NCI-H345 treated with DMSO at 0.1 percent for 48 hours (cell line): ENCODE measurements around the gene DDRGK1.
A peak's percentile ranks its signal among the peaks of the same experiment; 100 is the strongest.

ENCODE experiments used
- DNase-seq: peaks from one replicate; lab custom pipeline; 2025; ENCODE audit not compliant: unreplicated experiment; lab: John Stamatoyannopoulos, UW

Gene DDRGK1

DNA sequence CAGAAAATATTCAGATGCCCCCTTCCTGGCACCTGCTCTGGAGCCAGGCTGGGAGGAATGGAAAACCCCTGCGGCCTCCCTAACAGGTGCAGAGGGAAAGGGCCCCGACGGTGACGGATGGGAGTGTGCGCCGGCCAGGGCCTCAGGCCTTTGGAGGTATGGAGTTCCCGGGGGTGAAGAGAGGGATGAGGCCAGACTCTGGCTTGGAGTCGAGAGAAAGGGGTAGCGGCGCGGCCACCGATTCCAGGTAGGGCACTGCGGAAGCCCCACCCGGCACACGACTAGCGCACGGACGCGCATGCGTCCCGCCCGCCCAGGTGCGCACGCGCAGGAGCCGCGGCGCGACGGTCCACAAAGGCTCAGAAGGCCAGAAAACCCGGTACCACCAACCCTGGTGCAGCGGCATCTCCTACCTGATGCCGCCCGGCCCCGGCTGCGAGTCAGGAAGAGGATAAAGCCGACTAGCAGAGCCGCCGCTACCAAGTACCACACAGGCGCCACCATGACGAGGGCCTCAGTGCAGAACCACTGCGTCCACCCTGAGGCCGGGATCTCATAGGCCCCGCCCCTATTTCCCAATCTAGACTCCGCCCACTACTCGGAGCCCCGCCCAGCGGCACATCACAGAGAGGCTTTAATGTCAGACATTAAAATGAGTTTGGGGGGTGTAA is at the start of gene DDRGK1:
Gene DDRGK1, minus strand, starts transcription at position 559 of the 671 bp plus-strand sequence. Its CDS starts 55 bp downstream, at position 504.
- peak; percentile 94 for DNase-seq

DNA sequence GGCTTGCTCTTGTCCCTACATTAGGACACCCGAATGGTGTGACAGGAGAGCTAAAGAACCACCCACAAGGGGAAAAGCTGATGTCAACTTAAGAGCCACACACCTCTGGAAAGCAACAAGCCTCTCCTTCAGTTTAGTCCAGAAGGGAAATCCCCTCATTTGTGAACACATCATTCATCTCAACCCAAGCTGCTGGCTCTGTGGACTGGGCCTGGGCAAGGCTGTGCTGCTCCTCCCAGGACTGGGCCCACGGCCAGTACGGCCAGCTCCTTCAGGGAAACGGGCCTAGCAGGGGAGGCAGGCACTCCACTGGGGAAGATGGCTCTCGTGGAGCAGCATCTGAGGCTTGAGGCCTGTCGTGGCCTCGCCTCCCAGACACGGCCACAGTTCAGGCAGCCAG is 47.3 kb upstream of the DDRGK1 start:
- DNase-seq, result no peak

DNA sequence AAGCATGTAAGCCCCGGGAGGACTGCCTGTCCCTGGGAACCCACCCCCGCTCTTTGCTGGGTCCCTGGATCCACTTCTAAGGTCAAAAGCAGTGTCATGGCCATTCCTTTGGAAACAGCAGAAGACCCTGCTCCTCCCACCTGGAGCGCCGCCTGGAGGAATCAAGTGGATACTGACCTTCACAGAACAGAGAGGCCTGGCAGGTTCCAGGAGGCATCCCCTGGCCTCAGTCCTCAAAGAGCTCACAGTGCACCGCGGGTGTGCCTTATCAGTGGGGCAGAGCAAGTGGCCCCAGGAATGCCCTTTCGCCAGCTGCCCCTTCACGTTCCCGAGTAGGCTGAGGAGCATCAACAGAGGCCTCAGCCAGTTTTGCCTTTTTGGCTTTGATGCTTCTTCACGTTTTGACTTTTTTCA is 45.6 kb upstream of the DDRGK1 start:
- no peak for DNase-seq

GRCh38 chr20:3248993-3249347 is 44.5 kb upstream of the DDRGK1 start:
- no peak for DNase-seq

- DNase-seq, result no peak
Measured at GRCh38 chr20:3248167-3248992, 43.9 kb upstream of the DDRGK1 start.

GRCh38 chr20:3247638-3248037 is 43.2 kb upstream of the DDRGK1 start:
- DNase-seq, result no peak

DNA sequence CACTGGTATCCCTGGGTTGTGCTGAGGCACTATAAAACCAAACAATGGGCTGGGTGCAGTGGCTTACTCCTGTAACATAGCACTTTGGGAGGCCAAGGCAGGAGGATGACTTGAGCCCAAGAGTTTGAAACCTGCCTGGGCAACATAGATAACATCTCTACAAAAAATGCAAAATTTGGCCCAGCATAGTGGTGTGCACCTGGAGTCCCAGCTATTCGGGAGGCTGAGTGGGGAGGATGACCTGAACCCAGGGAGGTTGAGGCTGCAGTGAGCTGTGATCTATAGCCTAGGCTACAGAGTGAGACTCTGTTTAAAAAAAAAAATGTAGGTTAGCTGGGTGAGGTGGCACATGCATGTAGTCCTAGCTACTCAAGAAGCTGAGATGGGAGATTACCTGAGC is 42.2 kb upstream of the DDRGK1 start:
- DNase-seq, result no peak

- DNase-seq, result no peak
Measured at GRCh38 chr20:3245711-3246110, 41.2 kb upstream of the DDRGK1 start.

- no peak for DNase-seq
Measured at GRCh38 chr20:3245156-3245555, 40.7 kb upstream of the DDRGK1 start.

DNA sequence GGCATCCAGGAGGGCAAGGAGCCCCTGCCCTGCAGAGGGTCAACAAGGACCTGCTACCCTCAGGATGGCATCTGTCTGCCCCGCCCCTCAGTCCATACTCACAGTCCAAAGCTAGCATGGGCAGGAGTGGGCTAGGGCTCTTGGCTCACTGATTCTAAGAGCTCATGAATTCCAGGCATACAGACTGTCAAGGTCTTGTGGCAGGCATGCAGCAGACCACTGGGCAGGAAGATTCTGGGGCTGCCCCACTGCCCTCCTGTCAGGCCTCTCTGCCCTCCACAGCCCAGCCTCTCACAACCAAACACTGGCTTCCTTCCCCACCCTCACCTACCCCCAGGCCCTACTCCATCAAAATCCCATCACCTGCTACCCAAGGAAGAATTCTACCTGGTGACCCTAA is 40.1 kb upstream of the DDRGK1 start:
- DNase-seq, result no peak

- DNase-seq, result no peak
Measured at GRCh38 chr20:3243718-3244358, 39.4 kb upstream of the DDRGK1 start.

DNA sequence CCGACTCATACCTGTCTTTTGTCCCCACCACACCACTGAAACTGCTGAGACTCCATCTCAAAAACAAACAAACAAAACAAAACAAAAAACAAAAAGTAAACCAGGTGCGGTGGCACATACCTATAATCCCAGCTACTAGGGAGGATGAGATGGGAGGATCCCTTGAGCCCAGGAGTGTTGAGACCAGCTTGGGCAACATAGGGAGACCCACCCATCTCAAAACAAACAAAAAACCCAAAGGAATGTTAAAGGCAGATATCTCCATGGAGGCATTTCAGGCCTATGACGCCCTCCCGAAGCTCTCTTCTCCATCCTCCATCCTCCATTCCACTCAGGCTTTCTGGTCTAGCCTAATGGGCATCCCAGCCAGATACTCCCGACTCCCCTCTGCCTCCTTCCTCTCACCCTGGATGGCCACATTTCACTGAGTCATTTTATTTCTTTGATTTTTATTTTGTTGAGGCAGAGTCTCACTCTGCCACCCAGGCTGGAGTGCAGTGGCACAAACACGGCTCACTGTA is 37.8 kb upstream of the DDRGK1 start:
- no peak for DNase-seq

GRCh38 chr20:3240776-3241363 is 36.4 kb upstream of the DDRGK1 start:
- DNase-seq, result no peak

DNA sequence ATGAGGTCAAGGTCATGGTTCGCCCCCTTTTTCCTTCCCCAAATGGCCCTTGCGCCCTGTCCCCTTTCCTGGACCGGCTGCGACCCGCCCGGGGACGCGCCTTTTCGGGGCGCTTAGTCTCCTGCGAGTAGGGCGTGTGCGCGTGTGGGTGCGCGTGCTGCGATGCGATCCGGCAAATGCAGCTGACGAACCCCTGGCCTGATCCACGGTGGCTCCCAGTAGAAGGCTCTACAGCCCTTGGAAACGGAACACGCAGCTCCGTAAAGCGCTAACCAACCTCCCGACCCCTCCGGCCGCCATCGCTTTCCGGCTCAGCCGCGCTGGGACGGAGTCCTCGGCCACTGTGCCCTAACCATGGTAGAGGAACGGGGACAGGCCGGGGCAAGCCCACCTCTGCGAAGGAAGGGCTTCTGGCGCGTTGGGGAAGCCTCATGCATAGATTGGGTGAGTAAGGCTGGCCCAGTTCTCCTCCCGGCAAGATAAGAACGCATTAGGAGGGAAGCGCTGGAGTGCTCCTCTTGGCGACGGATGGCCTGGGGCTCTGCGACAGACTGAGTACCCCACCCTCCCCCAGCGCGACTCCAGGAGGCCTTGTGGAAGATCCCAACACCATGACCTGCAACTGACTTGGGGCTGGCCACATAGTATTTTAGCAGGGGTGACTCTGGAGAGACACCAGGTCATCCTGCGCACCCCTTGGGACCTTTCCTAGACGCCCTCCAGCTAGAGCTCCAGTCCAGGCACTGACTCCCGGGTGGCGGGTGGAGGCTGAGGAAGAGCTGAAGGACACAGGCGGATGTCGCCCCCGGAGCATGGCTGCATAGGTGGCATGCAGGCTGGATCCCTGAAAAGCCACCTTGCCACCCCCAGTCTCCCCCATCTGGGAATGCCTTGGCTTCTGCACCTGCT is 35.6 kb upstream of the DDRGK1 start:
- no peak for DNase-seq

- peak; percentile 40 for DNase-seq
Measured at GRCh38 chr20:3239026-3239866, 34.8 kb upstream of the DDRGK1 start, which contains the start of gene SLC4A11. Gene SLC4A11, minus strand, starts transcription at chr20:3239190. Its CDS starts 53 bp downstream, at chr20:3239137.

GRCh38 chr20:3238616-3239025 is 34.1 kb upstream of the DDRGK1 start:
- DNase-seq, result no peak

- no peak for DNase-seq
Measured at GRCh38 chr20:3237958-3238615, 33.6 kb upstream of the DDRGK1 start.

- no peak for DNase-seq
Measured at GRCh38 chr20:3237011-3237957, 32.8 kb upstream of the DDRGK1 start.
